HG03565 (cell line): ENCODE data around the gene TANGO6.

ENCODE experiments used
- ATAC-seq: cut with Tn5 transposase; IDR thresholded peaks from one replicate; pipeline ENCODE4 v1.9.1; 2021; ENCODE audit warnings: mild to moderate bottlenecking, moderate library complexity; ENCODE audit not compliant: unreplicated experiment

The TANGO6 gene

GRCh38 chr16:68860978-68861892 is 17.9 kb downstream of the TANGO6 start:
- ATAC-seq: no peak

- no peak for ATAC-seq
These were observed 23.6 kb downstream of the TANGO6 start for GRCh38 chr16:68866933-68867332.

GRCh38 chr16:68869492-68870088 is 26.3 kb downstream of the TANGO6 start:
- ATAC-seq: no peak

GRCh38 chr16:68873635-68874471 is 30.5 kb downstream of the TANGO6 start:
- no peak for ATAC-seq

- ATAC-seq: no peak
These were observed 32.5 kb downstream of the TANGO6 start for GRCh38 chr16:68875871-68876270.

GRCh38 chr16:68883685-68884084 is 40.4 kb downstream of the TANGO6 start:
- ATAC-seq: no peak

GRCh38 chr16:68884401-68884800 is 41.1 kb downstream of the TANGO6 start:
- ATAC-seq: no peak

- no peak for ATAC-seq
These were observed 41.8 kb downstream of the TANGO6 start for GRCh38 chr16:68884861-68885720.

- ATAC-seq: no peak
These were observed 43.8 kb downstream of the TANGO6 start for GRCh38 chr16:68887107-68887506.

GRCh38 chr16:68889508-68890150 is 46.3 kb downstream of the TANGO6 start:
- no peak for ATAC-seq

- ATAC-seq: no peak
These were observed 48.9 kb downstream of the TANGO6 start for GRCh38 chr16:68892214-68892613.

GRCh38 chr16:68892898-68893297 is 49.6 kb downstream of the TANGO6 start:
- ATAC-seq: no peak

- ATAC-seq: no peak
These were observed 50.7 kb downstream of the TANGO6 start for GRCh38 chr16:68893710-68894705.

GRCh38 chr16:68894714-68895113 is 51.4 kb downstream of the TANGO6 start:
- ATAC-seq: no peak

GRCh38 chr16:68898026-68898425 is 54.7 kb downstream of the TANGO6 start:
- no peak for ATAC-seq

- no peak for ATAC-seq
These were observed 56.7 kb downstream of the TANGO6 start for GRCh38 chr16:68900009-68900408.

GRCh38 chr16:68902003-68902968 is 59.0 kb downstream of the TANGO6 start:
- no peak for ATAC-seq

- ATAC-seq: no peak
These were observed 59.6 kb downstream of the TANGO6 start for GRCh38 chr16:68902969-68903345.
